HG03196 (cell line): ENCODE results near the gene CRIM1.
A peak's percentile ranks its signal among the peaks of the same experiment; 100 is the strongest.

Experiments used
- ATAC-seq: cut with Tn5 transposase; IDR thresholded peaks from one replicate; pipeline ENCODE4 v1.9.1; 2021; ENCODE audit not compliant: unreplicated experiment

Gene CRIM1

GRCh38 chr2:36452260-36452659 is 96.7 kb downstream of the CRIM1 start:
- ATAC-seq = no peak

- ATAC-seq = no peak
Measured at GRCh38 chr2:36453652-36454051, 98.1 kb downstream of the CRIM1 start.

- no peak for ATAC-seq
Measured at GRCh38 chr2:36455011-36455410, 99.4 kb downstream of the CRIM1 start.

GRCh38 chr2:36455788-36456187 is 100.2 kb downstream of the CRIM1 start:
- no peak for ATAC-seq

- no peak for ATAC-seq
Measured at GRCh38 chr2:36456227-36457175, 100.9 kb downstream of the CRIM1 start.

- ATAC-seq = no peak
Measured at GRCh38 chr2:36458106-36458505, 102.5 kb downstream of the CRIM1 start.

- no peak for ATAC-seq
Measured at GRCh38 chr2:36459725-36460137, 104.2 kb downstream of the CRIM1 start.

GRCh38 chr2:36461039-36461681 is 105.6 kb downstream of the CRIM1 start:
- peak; percentile 59 for ATAC-seq

- ATAC-seq = no peak
Measured at GRCh38 chr2:36462311-36462935, 106.8 kb downstream of the CRIM1 start.

GRCh38 chr2:36463365-36463764 is 107.8 kb downstream of the CRIM1 start:
- no peak for ATAC-seq

GRCh38 chr2:36464006-36464721 is 108.6 kb downstream of the CRIM1 start:
- no peak for ATAC-seq

GRCh38 chr2:36466135-36466534 is 110.6 kb downstream of the CRIM1 start:
- ATAC-seq = no peak

- ATAC-seq = no peak
Measured at GRCh38 chr2:36468463-36469105, 113.0 kb downstream of the CRIM1 start.

GRCh38 chr2:36469106-36469477 is 113.5 kb downstream of the CRIM1 start:
- no peak for ATAC-seq

- no peak for ATAC-seq
Measured at GRCh38 chr2:36469710-36470109, 114.1 kb downstream of the CRIM1 start.

- no peak for ATAC-seq
Measured at GRCh38 chr2:36473230-36473629, 117.7 kb downstream of the CRIM1 start.

GRCh38 chr2:36476411-36476810 is 120.8 kb downstream of the CRIM1 start:
- ATAC-seq = no peak

GRCh38 chr2:36477315-36477714 is 121.7 kb downstream of the CRIM1 start:
- no peak for ATAC-seq

- ATAC-seq = no peak
Measured at GRCh38 chr2:36477746-36478145, 122.2 kb downstream of the CRIM1 start.

- no peak for ATAC-seq
Measured at GRCh38 chr2:36478332-36478738, 122.8 kb downstream of the CRIM1 start.

- no peak for ATAC-seq
Measured at GRCh38 chr2:36478999-36479398, 123.4 kb downstream of the CRIM1 start.
